Measurements from ENCODE around the gene PREX1. TPM values are rescaled to one million over a fixed set of nuclear protein-coding genes. Genes with fewer than 3 reads are reported as not detected.
A peak's percentile ranks its signal among the peaks of the same experiment; 100 is the strongest.

The PREX1 gene
- polyA plus RNA-seq, 3 donors = 12.2 to 16.7 (median 14.1) TPM

DNA sequence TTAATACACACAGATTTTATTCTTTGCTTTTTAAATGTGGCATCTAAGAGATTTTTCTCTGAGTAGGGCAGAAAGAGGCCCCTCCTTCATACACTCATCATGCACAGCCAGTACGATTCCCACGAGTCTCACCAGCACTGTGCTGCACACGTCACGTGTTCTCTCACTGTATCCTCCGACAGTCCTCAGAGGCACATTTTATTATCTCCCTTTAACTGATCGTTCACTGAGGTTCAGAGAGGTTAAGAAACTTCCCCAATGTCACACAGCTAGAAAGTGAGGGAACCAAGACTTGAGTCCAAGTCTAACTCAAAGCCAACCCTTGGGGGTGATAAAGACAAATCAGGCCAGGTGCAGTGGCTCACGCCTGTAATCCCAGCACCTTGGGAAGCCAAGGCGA is 142.5 kb downstream of the PREX1 start:
- no peak for DNase-seq (ENCODE audit: extremely low read depth in 1 of 11, low read depth in 9 of 11, low spot score in 4 of 11)

DNA sequence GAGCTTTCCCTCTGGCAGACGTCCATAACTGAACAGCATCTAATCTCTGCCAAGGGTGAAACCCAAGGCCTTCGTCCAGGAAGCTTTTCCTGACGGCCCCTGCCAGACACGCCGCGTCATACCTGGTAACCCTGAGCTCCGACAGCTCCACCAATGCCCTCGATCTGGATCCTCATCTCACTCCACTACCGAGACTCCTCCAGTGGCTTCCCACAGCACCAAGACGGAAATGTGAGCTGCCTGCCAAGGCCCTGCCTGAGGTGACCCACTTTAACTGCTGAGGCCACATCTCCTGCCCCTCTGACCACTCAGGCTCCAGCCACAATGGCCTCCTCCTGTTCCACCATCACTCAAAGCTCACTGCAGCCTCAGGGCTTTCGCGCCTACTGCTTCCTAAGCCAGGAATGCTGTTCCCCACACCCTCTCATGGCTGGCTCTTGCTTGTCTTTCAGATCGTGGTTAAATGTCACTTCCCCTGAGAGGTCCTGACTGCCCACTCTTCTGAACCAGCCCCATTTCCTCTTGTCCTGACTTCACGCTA is 143.2 kb downstream of the PREX1 start:
- no peak for DNase-seq (ENCODE audit: extremely low read depth in 1 of 11, low read depth in 9 of 11, low spot score in 4 of 11)

DNA sequence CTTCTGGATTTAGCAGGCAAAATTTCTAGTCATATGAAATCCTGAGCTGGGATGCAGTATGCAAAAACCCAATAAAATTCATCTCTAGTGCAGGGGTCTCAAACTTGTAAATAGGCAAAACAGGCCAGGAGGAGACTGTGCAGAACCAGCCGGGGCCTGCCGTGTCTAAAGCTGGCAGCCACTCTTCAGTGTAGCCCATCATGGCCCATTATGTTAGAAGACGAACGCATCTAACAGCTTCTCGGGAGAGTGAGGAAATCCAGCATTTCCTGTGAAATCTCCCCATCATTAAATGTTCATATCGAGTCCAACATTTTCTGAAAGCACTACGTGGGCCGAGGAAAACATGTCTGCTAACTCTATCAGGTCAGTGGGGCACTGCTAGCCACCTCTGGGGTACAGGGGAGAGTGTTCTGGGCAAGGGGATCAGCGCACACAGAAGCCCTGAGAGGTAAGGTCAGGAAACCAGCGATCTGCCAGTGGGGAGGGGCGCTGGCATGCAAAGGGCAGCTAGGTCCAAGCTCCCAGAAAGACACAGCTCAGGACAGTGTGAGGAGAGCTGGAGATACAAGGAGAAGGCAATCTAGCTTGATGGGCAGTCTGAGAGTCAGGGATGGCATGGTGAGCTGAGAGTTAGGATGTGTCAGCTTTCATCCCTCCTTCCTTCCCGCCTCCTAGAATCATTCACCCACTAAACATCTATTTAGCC is 144.2 kb downstream of the PREX1 start:
- DNase-seq (ENCODE audit: extremely low read depth in 1 of 11, low read depth in 9 of 11, low spot score in 4 of 11) = no peak

DNA sequence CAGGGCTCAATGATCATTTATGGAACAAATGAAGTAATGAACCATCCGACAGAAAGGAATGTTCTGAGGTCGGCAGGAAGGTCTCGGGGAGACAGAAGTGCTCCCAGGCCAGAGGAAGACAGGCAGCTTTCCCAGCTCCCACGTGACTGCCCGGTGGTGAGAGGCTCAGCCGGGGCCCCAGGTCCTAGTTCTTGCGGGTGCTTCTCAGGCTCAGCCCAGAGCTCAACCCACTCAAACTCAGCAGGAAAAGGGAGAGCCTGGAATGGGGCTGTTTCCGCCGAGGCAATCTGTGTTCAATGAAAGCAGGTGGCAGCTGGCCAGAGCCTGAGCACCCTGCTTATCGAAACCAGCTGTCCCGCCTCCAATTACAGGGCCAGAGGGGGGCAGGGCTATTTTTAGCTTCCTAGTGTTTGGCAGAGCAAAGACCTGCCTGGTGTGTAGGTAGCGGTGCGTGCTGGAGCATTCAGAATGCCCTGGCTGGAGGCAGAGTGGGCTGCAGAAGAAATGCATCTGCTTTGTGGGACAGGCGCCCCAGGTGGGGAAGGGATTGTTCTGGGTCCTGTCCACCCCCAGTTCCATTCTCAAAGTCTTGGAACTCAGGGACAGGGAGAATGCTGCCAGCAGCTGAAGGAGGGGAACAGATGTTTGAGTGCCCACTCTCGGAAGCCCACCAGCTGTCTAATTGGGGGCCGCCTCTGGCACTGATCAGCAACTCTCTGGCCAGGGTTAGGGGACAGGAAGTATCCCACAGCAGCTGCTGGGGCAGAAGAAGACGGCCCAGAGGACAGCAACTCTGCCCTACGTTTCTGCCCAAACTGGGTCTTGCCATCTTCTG is 145.1 kb downstream of the PREX1 start:
- peak; percentile 72 to 94 (median 86) for DNase-seq (ENCODE audit: extremely low read depth in 1 of 11, low read depth in 9 of 11, low spot score in 4 of 11)

DNA sequence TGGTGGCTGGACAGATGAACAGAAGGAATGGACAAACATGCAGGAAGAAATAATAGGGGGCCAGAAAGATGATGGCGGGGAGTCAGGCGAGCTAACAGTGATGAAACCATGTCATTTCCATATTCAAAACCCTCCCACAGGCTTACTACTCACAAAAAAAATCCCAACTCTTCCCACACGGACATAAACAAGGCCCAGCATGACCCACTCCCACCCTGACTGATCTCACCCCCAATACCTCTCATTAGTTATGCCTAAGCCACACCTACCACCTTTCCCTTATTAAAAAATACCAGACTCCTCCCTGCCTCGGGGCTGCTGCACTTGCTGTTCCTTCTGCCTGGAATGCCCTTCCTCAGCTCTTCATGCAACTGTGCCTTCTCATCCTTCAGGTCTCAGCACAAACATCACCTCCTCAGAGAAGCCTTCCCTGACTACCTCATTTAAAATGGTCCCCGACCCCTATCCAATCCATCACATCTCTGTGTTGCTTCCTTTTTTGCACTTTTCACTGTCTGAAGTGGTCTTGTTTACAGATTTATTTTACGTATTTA is 145.8 kb downstream of the PREX1 start:
- no peak for DNase-seq (ENCODE audit: extremely low read depth in 1 of 11, low read depth in 9 of 11, low spot score in 4 of 11)

DNA sequence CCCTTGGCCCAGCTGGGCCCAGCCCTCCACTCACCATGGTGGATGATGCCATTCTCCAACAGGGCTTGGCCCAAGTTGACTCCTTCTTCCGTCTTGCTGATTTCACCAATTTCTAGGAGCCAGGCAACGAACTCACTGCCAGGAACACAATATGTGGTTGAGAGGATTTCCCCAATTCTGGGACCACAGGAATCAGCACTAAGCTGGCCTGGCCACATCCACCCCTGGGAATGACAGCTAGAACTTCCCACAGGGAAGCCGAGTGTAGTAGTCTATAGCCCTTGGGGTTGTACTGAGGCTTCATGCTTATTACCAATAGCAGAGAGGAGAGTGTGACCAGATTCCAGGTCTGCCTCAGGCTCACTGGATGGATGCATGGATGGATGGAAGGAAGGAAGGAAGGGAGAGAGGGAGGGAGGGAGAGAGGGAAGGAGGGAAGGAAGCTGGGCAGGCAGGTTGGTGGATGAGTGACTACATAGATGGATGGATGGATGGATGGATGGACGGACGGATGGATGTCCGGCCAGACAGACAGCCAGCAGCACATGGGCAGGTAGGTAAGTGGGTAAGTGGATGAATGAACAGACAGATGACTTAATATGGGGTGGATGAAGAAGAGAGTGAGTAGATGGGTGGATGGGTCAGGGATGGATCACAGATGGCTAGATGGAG is 146.5 kb downstream of the PREX1 start:
- DNase-seq (ENCODE audit: extremely low read depth in 1 of 11, low read depth in 9 of 11, low spot score in 4 of 11) = no peak

DNA sequence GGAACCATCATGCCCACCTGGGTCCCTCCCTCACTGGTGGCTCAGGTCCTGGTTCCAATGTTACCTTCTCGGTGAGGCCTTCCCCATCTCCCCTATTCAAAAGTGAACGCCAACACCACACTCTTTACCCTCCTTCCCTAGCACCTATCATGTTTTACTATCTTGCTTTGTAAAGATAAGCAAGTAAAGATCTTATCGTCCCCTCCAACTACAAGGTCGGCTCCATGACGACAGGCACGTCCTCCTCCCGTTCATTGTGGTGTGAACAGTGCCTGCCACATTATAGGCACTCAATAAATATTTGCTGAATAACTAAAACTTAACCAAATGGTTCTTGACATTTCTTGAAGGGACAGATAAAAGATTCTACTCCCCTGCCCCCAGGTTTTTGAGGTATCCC is 147.1 kb downstream of the PREX1 start:
- no peak for DNase-seq (ENCODE audit: extremely low read depth in 1 of 11, low read depth in 9 of 11, low spot score in 4 of 11)

DNA sequence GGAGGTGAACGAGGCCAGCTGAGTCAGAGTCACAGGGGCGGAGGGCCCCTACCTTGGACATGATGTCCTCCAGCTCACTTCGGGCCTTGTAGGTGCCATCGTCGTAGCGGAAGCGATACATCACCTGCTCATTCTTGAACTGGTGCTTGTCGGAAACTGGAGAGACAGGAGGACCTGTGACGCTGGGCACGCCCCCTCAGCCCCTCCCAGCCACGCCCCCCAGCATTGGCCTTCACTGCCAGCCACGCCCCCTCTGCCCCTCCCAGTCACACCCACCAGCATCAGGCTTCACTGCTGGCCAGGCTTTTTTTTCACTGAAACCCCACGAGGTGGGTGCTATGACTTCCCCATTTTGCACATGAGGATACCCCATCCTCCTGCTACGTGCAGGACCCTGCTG is 148.2 kb downstream of the PREX1 start:
- no peak for DNase-seq (ENCODE audit: extremely low read depth in 1 of 11, low read depth in 9 of 11, low spot score in 4 of 11)

DNA sequence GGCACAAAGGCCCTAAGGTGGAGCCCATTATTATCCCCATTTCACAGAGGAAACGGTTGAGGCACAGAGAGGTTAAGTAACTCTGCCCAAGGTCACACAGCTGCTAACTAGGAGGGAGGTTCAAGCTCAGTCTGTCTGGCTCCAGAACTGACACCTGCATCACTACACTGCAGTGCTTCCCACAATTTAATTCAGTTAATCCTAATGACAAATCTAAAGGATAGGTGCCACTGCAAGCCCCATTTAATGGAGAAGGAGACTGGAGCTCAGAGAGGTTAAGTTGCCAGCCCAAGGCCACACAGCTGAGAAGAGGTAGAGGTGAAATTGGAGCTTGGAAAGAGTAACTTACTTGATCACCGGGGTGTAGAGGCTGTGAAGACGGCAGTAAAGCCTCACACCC is 148.8 kb downstream of the PREX1 start:
- DNase-seq (ENCODE audit: extremely low read depth in 1 of 11, low read depth in 9 of 11, low spot score in 4 of 11) = no peak

DNA sequence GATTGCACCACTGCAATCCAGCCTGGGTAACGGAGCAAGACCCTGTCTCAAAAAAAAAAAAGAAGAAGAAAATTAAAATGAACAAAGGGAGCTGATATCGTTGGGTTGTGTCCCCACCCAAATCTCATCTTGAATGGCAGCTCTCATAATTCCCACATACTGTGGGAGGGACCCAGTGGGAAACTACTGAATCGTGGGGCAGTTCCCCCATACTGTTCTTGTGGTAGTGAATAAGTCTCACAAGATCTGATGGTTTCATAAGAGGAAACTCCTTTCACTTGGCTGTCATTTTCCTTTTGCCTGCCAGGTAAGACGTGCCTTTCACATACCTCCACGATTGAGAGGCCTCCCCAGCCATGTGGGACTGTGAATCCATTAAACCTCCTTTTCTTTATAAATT is 149.4 kb downstream of the PREX1 start:
- no peak for DNase-seq (ENCODE audit: extremely low read depth in 1 of 11, low read depth in 9 of 11, low spot score in 4 of 11)

DNA sequence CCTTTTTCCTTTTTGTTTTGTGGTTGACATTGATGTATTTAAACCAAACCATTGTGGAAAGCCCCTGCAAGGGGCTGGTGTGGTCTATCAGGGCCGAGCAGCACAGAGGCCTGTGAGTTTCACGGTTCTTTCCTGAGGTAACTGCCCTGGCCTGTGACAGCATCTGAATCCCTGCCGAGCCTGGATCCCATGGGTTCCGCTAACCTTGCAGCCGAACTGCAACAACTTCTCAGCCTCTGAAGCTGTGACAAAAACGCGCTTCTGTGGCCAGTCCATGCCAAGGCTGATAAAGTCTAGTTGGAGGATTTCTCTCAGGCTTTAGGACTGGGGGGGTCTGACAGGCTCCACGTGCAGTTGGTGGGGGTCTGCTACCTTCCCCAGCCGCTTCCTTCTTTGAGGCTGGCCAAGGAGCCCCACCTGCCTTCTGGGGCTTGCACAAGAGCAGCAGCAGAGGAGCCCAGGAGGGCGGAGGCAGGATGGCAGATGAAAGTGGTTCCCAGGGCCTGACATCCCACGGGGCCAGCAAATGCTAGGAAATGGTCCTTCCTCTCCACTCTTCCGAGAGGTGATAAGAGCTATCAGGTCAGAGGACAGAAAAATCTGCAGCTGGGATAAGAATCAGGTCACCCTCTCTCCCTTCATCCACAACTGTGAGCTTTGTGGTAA is 150.9 kb downstream of the PREX1 start:
- no peak for DNase-seq (ENCODE audit: extremely low read depth in 1 of 11, low read depth in 9 of 11, low spot score in 4 of 11)

DNA sequence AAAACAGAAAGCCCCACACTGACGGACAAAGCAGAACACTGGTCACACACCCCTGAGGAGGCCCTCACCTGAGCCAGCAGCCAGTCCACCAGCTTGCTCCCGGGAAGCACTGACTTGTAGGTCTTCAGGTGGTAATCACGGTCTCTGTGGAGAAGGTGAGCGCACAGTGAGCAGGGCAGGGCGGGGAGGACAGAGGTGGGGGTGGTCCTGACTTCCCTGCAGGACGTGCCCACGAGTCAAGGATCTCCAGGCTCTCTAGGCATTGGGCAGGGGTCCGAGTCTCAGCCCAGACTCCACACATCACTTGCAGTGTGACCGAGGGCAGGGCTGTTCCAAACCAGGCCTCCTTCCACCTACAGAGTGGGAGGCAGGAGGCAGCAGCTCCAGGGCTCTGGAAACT is 151.7 kb downstream of the PREX1 start:
- no peak for DNase-seq (ENCODE audit: extremely low read depth in 1 of 11, low read depth in 9 of 11, low spot score in 4 of 11)

DNA sequence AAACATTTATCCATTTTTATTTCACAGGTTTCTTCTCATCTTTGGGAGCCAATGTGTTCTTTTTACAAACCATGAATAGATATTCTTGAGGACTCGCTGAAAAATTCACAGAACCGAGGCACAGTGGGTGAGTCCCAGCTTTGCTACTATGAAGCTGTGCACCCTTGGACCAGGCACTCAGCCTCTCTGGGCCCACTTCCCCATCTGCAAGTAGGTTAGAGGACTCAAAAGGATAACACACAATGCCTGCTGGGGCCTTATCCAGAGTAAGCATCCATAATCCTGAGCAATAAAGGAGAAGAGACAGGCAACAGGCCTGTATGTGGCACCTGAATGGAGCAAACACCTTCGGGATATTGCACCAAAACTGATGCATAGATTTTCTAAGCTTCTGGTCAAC is 153.3 kb downstream of the PREX1 start:
- DNase-seq (ENCODE audit: extremely low read depth in 1 of 11, low read depth in 9 of 11, low spot score in 4 of 11) = no peak

DNA sequence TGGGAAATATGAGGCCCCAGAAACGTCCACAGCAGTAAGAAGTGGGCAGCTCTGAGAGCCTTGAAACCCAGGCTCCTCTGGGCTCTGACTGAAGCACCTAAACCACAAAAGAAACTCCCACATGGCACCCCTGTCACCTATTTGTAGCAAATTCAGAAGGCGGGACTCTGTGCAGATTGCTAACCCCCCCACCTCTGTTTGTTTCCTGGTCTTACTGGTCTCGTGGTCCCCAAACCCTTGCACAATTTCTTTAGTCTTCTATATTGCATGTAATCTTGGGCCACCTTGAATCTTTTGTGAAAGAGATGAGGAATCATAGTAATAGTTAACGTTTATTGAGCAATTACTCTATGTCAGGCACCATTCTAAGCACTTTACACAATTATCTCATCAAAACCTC is 154.3 kb downstream of the PREX1 start:
- no peak for DNase-seq (ENCODE audit: extremely low read depth in 1 of 11, low read depth in 9 of 11, low spot score in 4 of 11)

DNA sequence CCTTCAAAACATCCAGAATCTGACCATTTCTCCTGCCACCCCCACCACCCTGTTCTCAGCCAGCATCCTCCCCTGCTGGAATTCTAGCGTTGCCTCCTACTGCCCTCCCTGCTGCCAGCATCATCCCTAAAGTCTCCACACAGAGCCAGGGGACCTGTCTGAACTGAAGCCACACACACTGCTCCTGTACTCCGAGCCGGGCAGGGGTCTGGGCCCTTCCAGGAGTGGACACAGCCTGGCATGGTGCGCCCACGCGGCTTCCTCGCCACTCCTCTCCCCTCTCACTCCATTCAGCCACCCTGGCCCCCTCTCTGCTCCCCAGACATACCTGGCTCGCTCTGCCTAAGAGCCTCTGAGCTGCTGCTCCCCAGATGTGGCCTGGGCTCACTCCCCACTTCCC is 155.5 kb downstream of the PREX1 start:
- no peak for DNase-seq (ENCODE audit: extremely low read depth in 1 of 11, low read depth in 9 of 11, low spot score in 4 of 11)

DNA sequence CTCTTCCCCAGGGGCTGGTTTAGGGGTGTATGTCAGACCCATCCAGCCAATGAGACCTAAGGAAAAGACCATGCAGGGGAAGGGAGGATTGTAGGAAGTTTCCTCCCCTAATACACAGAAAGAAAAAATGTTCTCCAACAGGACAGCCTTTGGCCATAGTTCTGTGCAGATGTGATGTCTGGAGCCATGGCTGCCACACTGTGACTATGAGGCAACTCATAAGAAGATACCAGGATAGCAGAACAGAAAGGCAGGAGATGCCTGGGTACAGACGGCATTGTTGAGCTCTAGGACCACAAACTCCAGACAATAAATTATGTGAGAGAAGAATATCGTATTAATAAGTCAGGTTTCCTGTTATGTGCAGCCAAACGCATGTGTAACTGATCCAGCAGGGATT is 156.7 kb downstream of the PREX1 start:
- DNase-seq (ENCODE audit: extremely low read depth in 1 of 11, low read depth in 9 of 11, low spot score in 4 of 11) = no peak

DNA sequence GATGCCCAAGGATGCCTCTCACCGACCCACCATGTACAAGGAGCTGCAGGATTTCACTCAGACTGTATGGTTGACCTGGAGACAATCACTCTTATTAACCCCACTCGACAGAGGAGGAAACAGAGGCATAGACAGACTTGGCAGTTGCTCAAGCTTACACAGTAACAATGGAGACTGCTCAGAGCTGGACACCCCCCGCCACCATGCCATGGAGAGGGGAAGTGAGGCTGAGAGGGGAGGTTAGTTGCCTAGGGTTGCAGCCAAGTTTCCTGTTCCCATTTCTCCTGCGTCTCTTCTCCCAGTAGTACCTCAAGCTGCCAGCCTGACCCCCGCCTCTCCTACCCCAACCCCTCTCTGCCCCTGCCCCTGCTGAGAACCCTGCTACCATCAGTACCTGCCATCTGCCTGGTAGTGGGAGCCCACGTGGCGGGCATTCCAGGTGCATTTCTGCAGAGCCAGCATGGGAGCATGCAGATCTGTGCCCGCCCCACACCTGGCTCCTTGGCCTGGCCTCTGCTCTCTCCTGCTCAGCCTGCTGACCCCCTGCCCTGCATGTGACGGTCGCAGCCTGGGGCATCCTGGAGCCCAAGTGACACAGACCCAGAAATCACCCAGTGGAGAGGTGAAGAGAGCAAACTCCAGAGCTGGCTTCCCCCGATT is 157.7 kb downstream of the PREX1 start:
- no peak for DNase-seq (ENCODE audit: extremely low read depth in 1 of 11, low read depth in 9 of 11, low spot score in 4 of 11)

DNA sequence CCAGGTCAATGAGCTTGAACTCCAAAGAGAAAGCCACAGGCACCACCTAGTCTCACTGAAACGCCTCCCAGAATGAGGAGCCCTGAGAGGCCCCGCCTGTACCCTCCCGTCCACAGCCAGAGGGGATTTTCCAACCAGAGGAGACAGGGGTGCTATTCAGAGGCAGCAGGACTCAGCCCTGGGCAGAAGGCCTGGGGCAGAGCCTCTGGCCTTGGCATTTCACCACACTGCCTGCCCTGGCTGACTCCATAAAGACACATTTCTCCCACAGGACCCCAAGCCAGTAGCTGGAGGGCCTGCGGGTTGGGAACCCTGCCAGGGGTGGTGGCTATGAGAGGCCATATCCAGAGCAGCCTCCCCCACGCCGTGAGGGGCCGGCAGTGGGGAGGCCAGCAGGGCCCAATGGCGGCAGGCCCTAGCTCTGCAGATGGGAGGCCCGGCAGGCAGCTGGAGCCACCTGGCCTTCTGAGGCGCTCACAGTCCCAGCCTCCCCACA is 159.3 kb downstream of the PREX1 start:
- peak in 10 of 11 donors; percentile 31 to 77 (median 62) for DNase-seq (ENCODE audit: extremely low read depth in 1 of 11, low read depth in 9 of 11, low spot score in 4 of 11)
